Loucy (cell line): Measurements from ENCODE around the gene TNIP2.

Experiments used
- H2AFZ ChIP-seq: fragments of 200-600 bp; sonication (generic); 2 replicates; pipeline ENCODE4 v1.6.0; 2016; ENCODE audit warnings: antibody characterized with exemption, mild to moderate bottlenecking, low read length, moderate library complexity
- H3F3A ChIP-seq: fragments of 200-600 bp; 2 replicates; pipeline ENCODE4 v1.6.0; 2016; ENCODE audit warnings: antibody characterized with exemption, low read depth, mild to moderate bottlenecking
- H3K27me3 ChIP-seq: fragments of 200-600 bp; sonication (generic); 2 replicates; pipeline ENCODE4 v1.6.1; 2014; ENCODE audit warnings: low read length, mild to moderate bottlenecking; ENCODE audit not compliant: insufficient read depth, poor library complexity, severe bottlenecking
- H3K36me3 ChIP-seq: fragments of 200-600 bp; sonication (generic); 2 replicates; pipeline ENCODE4 v1.6.1; 2016; ENCODE audit warnings: low read length; ENCODE audit not compliant: insufficient read depth
- H3K4me1 ChIP-seq: fragments of 200-600 bp; sonication (generic); 2 replicates; pipeline ENCODE4 v1.5.1; 2014; ENCODE audit warnings: low read length, mild to moderate bottlenecking; ENCODE audit not compliant: insufficient read depth, poor library complexity, severe bottlenecking
- H3K4me2 ChIP-seq: fragments of 200-600 bp; sonication (generic); 2 replicates; pipeline ENCODE4 v1.6.0; 2014; ENCODE audit warnings: antibody characterized with exemption, low read length, low read depth, mild to moderate bottlenecking; ENCODE audit not compliant: poor library complexity, severe bottlenecking
- H3K4me3 ChIP-seq: fragments of 200-600 bp; sonication (generic); 2 replicates; pipeline ENCODE4 v1.5.1; 2014; ENCODE audit warnings: low read length, mild to moderate bottlenecking, mixed read lengths; ENCODE audit not compliant: poor library complexity, severe bottlenecking
- H3K79me2 ChIP-seq: fragments of 200-600 bp; sonication (generic); 2 replicates; pipeline ENCODE4 v1.6.1; 2014; ENCODE audit warnings: low read length; ENCODE audit not compliant: insufficient read depth
- H3K9ac ChIP-seq: fragments of 200-600 bp; sonication (generic); 2 replicates; pipeline ENCODE4 v1.6.0; 2014; ENCODE audit warnings: mild to moderate bottlenecking, low read depth, low read length, moderate library complexity; ENCODE audit not compliant: poor library complexity, severe bottlenecking
- H3K9me2 ChIP-seq: fragments of 200-600 bp; sonication (generic); replicated peaks from 2 replicates; pipeline ENCODE4 v1.6.1; 2016; ENCODE audit warnings: low read depth, low read length, mixed read lengths
- H3K9me3 ChIP-seq: fragments of 200-600 bp; sonication (generic); 2 replicates; pipeline ENCODE4 v1.6.1; 2014; ENCODE audit warnings: mild to moderate bottlenecking, antibody characterized with exemption, low read length, low read depth; ENCODE audit not compliant: insufficient read depth
- H4K20me1 ChIP-seq: fragments of 200-600 bp; sonication (generic); 2 replicates; pipeline ENCODE4 v1.6.0; 2014; ENCODE audit warnings: antibody characterized with exemption, low read length, mild to moderate bottlenecking; ENCODE audit not compliant: insufficient read depth, poor library complexity, severe bottlenecking
- EZH2phosphoT487 ChIP-seq: fragments of 200-600 bp; IDR thresholded peaks from 2 replicates; pipeline ENCODE4 v1.6.1; 2018; ENCODE audit warnings: antibody characterized with exemption, mild to moderate bottlenecking, moderate library complexity, borderline replicate concordance
- TF ChIP-seq, protein P1 (sequence below): fragments of 200-600 bp; sonication (generic); conservative IDR thresholded peaks from 2 replicates; pipeline ENCODE4 v1.5.1; 2014; ENCODE audit warnings: mild to moderate bottlenecking, antibody characterized with exemption, low read length

TNIP2 gene

DNA sequence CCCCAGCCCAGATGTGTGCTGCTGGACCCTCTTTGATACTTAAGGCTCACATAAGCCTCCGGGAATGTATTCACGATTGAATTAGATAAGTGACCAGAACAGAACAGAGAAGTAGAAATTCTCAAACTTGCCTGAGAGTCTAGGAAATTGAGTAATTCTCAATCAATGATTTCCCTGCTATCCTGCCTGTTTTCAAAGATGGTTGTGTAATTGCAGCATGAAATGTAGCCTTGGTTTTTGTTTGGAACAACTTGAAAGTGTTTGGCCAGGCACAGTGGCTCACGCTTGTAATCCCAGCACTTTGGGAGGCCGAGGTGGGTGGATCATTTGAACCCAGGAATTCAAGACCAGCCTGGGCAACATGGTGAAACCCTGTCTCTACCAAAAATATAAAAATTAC, 41.2 kb downstream of the TNIP2 start:
- H4K20me1 ChIP-seq, result no peaks in the 10 kb centered on the region
- H3F3A ChIP-seq, result no peaks in the 10 kb centered on the region
- H3K79me2 ChIP-seq, result no peaks in the 10 kb centered on the region
- H3K4me3 ChIP-seq, result no peak overlapping the region
- peaks cover 4% of the 10 kb centered on the region for H3K4me1 ChIP-seq
- no peaks in the 10 kb centered on the region for H3K9me3 ChIP-seq
- peaks cover 39% of the 10 kb centered on the region; the same call in 1 of the 2 replicates for H3K36me3 ChIP-seq
- no peaks in the 10 kb centered on the region for H3K9me2 ChIP-seq
- H2AFZ ChIP-seq, result no peak overlapping the region
- no peak for TF ChIP-seq EZH2phosphoT487
- TF ChIP-seq, protein P1, sequence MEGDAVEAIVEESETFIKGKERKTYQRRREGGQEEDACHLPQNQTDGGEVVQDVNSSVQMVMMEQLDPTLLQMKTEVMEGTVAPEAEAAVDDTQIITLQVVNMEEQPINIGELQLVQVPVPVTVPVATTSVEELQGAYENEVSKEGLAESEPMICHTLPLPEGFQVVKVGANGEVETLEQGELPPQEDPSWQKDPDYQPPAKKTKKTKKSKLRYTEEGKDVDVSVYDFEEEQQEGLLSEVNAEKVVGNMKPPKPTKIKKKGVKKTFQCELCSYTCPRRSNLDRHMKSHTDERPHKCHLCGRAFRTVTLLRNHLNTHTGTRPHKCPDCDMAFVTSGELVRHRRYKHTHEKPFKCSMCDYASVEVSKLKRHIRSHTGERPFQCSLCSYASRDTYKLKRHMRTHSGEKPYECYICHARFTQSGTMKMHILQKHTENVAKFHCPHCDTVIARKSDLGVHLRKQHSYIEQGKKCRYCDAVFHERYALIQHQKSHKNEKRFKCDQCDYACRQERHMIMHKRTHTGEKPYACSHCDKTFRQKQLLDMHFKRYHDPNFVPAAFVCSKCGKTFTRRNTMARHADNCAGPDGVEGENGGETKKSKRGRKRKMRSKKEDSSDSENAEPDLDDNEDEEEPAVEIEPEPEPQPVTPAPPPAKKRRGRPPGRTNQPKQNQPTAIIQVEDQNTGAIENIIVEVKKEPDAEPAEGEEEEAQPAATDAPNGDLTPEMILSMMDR, result no peak
- H3K9ac ChIP-seq, result no peak overlapping the region
- no peak overlapping the region for H3K4me2 ChIP-seq
- no peaks in the 10 kb centered on the region for H3K27me3 ChIP-seq

DNA sequence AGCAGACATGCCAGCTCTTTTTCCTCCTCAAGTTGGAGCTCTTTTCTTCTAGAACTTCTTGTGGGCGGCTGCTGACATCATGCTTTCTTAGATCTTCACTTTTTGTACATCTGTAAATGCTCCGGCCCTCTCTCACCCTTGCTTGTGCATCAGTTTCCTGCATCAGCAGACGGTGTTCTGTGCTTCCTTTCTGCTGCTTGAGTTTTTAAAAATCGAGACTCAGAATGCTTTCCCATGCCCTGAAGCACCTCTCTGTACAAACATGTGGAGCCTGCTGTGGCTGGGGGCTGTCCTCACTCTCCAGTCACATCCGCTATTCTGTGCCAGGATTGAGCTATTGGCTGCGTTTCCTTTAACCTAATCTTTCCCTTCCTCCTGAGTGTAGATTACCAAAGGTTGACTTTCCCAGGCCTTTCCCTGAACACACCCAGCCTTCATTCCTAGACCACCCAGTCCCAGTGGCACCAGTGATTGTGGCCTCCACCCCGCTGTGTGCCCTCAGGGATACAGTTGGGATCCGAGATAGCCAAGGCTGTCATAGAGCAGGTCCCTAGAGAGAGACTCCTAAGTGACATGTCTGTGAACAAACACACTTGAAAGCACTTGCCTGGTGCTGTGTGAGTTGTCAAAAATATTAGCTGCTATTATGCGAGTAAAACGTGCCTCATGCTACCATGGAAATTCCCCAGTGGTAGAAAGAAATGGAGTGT, 41.9 kb downstream of the TNIP2 start:
- H3K4me3 ChIP-seq, result no peak overlapping the region
- no peaks in the 10 kb centered on the region for H3K9me3 ChIP-seq
- H3F3A ChIP-seq, result no peaks in the 10 kb centered on the region
- no peaks in the 10 kb centered on the region for H3K9me2 ChIP-seq
- no peaks in the 10 kb centered on the region for H3K79me2 ChIP-seq
- H4K20me1 ChIP-seq, result peaks cover 2% of the 10 kb centered on the region
- no peaks in the 10 kb centered on the region for H3K27me3 ChIP-seq
- no peak for TF ChIP-seq EZH2phosphoT487
- TF ChIP-seq, protein P1, result 0 out of 2 replicates have a peak, but pooled peaks have one; percentile 13
- peaks cover 4% of the 10 kb centered on the region for H3K4me1 ChIP-seq
- peaks cover 36% of the 10 kb centered on the region; the same call in 1 of the 2 replicates for H3K36me3 ChIP-seq
- H3K9ac ChIP-seq, result no peak overlapping the region
- no peak overlapping the region for H3K4me2 ChIP-seq
- H2AFZ ChIP-seq, result no peak overlapping the region

DNA sequence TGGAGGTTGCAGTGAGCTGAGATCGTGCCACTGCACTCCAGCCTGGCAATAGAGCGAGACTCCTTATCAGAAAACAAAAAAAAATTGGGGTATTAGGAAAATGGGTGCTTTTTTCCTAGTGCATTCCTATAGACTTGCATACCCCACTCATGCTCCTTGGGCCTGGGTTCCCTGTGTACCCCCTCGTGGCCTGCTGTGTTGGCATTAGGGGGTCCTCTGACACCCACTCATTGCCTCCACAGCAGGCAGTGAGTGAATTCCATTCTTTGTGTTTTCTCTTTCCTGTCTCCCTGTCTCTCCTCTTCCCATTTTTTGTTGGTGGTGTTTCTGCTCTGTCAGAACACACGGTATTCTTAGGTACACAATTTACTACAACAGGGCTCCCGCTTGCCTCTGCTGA, 42.8 kb downstream of the TNIP2 start:
- TF ChIP-seq, protein P1, result no peak
- TF ChIP-seq EZH2phosphoT487, result no peak
- Histone ChIP-seq H2AFZ (no peak overlapping the region), H3K4me1 (peaks cover 4% of the 10 kb centered on the region), H4K20me1 (peaks cover 2% of the 10 kb centered on the region), H3F3A (no peaks in the 10 kb centered on the region), H3K79me2 (no peaks in the 10 kb centered on the region), H3K9me2 (no peaks in the 10 kb centered on the region), H3K4me2 (no peak overlapping the region), H3K9ac (no peak overlapping the region), H3K36me3 (peaks cover 31% of the 10 kb centered on the region; the same call in 1 of the 2 replicates), H3K9me3 (no peaks in the 10 kb centered on the region), H3K4me3 (no peak overlapping the region), H3K27me3 (no peaks in the 10 kb centered on the region)
